ENCODE data around the gene STX18. TPM values are rescaled to one million over a fixed set of nuclear protein-coding genes. Genes with fewer than 3 reads are reported as not detected.

Gene STX18
- total and polyA plus RNA-seq, 10 of the 15 experiments (the other 5 are each of a cell fraction or from before 2014, with no cell fraction given): 8.2 to 46.6 (median 31.1) TPM

GRCh38 chr4:4424499-4425115 is 117.2 kb downstream of the STX18 start (continued):
- TF ChIP-seq CUX1 (IDR thresholded peaks at IDR 0.05; ENCODE audit: insufficient replicate concordance, low read depth, low read length) (no peak), RAD21 (IDR thresholded peaks at IDR 0.05; ENCODE audit: insufficient read depth, low read depth, low read length) (no peak), SP1 (IDR thresholded peaks at IDR 0.05; ENCODE audit: low read depth, low read length) (no peak)

GRCh38 chr4:4423706-4424498 is 117.9 kb downstream of the STX18 start:
- no peak overlapping the region for H3K4me3 ChIP-seq
- WGBS (ENCODE audit: insufficient coverage, insufficient replicate concordance, low lambda C conversion rate, missing lambda C conversion rate): 74% methylated on average over 7 of the region's 9 CpGs
- intact Hi-C loops (cut with micrococcal nuclease; ENCODE audit: unreplicated experiment): no loop called here
- FAIRE-seq (no peak), ATAC-seq (no peak), DNase-seq (ENCODE audit: low read depth, low spot score) (no peak)
- H2AFZ ChIP-seq (ENCODE audit: control insufficient read depth, low read depth, low read length): no peak overlapping the region
- H3K27ac ChIP-seq (ENCODE audit: control insufficient read depth, insufficient read depth): no peak overlapping the region
- H3K4me2 ChIP-seq (ENCODE audit: control insufficient read depth, insufficient read depth): no peak overlapping the region
- ChIA-PET RAD21 (ENCODE audit: unreplicated experiment) (no interaction called here), SMC1A (ENCODE audit: uncharacterized antibody, unreplicated experiment) (interaction anchor here (0.6 kb wide), 1 partner anchor 188 kb away, joined by 3 read pairs; no protein-coding TSS in a partner anchor), CTCF (no interaction called here), POLR2A (interaction anchor here (0.7 kb wide), 1 partner anchor 30 kb away, joined by 4 read pairs; no protein-coding TSS in a partner anchor)
- in situ Hi-C loops (cut with MboI): no loop called here
- H3K9ac ChIP-seq (ENCODE audit: control insufficient read depth, insufficient read depth, low read length): no peak overlapping the region
- no peak for TF ChIP-seq CBFB (IDR thresholded peaks at IDR 0.05; ENCODE audit: low read depth)
- TF ChIP-seq LARP7 (IDR thresholded peaks at IDR 0.05): no peak
- no peak for TF ChIP-seq NR2F1 (conservative IDR thresholded peaks at IDR 0.05)
- no peak for TF ChIP-seq ZNF24 (IDR thresholded peaks at IDR 0.05)
- no peak for TF ChIP-seq TAF1 (IDR thresholded peaks at IDR 0.05; ENCODE audit: borderline replicate concordance, low read depth, low read length)
- TF ChIP-seq MYB (IDR thresholded peaks at IDR 0.05; ENCODE audit: borderline replicate concordance, low read depth, low read length): no peak
- no peaks in the 10 kb centered on the region for H3K79me2 ChIP-seq (ENCODE audit: control insufficient read depth, insufficient read depth, low read length)
- no TSS peak for BruUV-seq (replicated peaks)
- no peaks in the 10 kb centered on the region for H3K9me3 ChIP-seq (replicated peaks; ENCODE audit: control insufficient read depth, insufficient read depth, low read length)
- H3K36me3 ChIP-seq (ENCODE audit: control insufficient read depth in 2 of 2, insufficient read depth in 2 of 2, low read length in 1 of 2): peaks cover 5 to 16% of the 10 kb centered on the region in 2 experiments; a peak in 3 of 4 replicates
- no peaks in the 10 kb centered on the region for H3K4me1 ChIP-seq (ENCODE audit: control insufficient read depth, insufficient read depth, low read length)
- no peaks in the 10 kb centered on the region for H4K20me1 ChIP-seq (ENCODE audit: control insufficient read depth, insufficient read depth)
- no peaks in the 10 kb centered on the region for H3K27me3 ChIP-seq (replicated peaks in 1 of 2; ENCODE audit: control insufficient read depth in 2 of 2, insufficient read depth in 2 of 2, low read length in 1 of 2)
